Activated CD4-positive, alpha-beta T cell treated with anti-CD3 and anti-CD28 coated beads for 36 hours (primary cell): ENCODE measurements around the gene MED23. TPM values are rescaled to one million over a fixed set of nuclear protein-coding genes. Genes with fewer than 3 reads are reported as not detected.
"Not testable (repeated sequence)": the region's sequence is repeated elsewhere in the genome, so short reads cannot be mapped to it uniquely, and the experiment has no call there.

Source experiments
- ATAC-seq: fragments of 200-7000 bp; cut with Tn5 transposase; one replicate; pipeline ENCODE4 v1.10.0; 2021; ENCODE audit warnings: mild to moderate bottlenecking, moderate library complexity
- CTCF ChIA-PET: fragments of 350-600 bp; sonication (Branson Sonifier 250); formaldehyde crosslinking; loops from one replicate; lab custom pipeline; 2021; ENCODE audit warnings: antibody characterized with exemption; lab: Charles Lee
- POLR2A ChIA-PET: fragments of 350-600 bp; sonication (Branson Sonifier 250); formaldehyde crosslinking; loops from one replicate; lab custom pipeline; 2021; ENCODE audit warnings: antibody characterized with exemption, inconsistent platforms; lab: Charles Lee
- DNase-seq: peaks from one replicate; pipeline ENCODE4 v3.0.0-alpha.2; 2020
- H3K27ac Mint-ChIP-seq: one replicate; pipeline ENCODE4 v1.8.0; 2021; ENCODE audit warnings: mixed read lengths
- H3K27me3 Mint-ChIP-seq: one replicate; pipeline ENCODE4 v1.8.0; 2021; ENCODE audit warnings: mixed read lengths
- H3K36me3 Mint-ChIP-seq: one replicate; pipeline ENCODE4 v1.8.0; 2021; ENCODE audit warnings: low read depth, mixed read lengths
- H3K4me1 Mint-ChIP-seq: one replicate; pipeline ENCODE4 v1.8.0; 2021; ENCODE audit warnings: mixed read lengths
- H3K4me3 Mint-ChIP-seq: one replicate; pipeline ENCODE4 v1.8.0; 2021; ENCODE audit warnings: mild to moderate bottlenecking, moderate library complexity, mixed read lengths
- H3K9me3 Mint-ChIP-seq: one replicate; pipeline ENCODE4 v1.8.0; 2021; ENCODE audit warnings: low read depth, mixed read lengths
- intact Hi-C, 2 experiments: fragments of 100-400 bp; cut with DNase I in 1 of 2; cut with micrococcal nuclease in 1 of 2; formaldehyde crosslinking; loops; one replicate each; pipeline versions ENCODE4 v1.14.2 to v1.15.1; 2022 to 2024; cut with DNase I, micrococcal nuclease
- total RNA-seq, 2 experiments: library from RNA; stranded (reverse); gene quantifications; one replicate each; pipeline ENCODE4 v1.2.3, GENCODE V29; 2021

Gene MED23
- total RNA-seq, 2 experiments from 2014 or later: 23.9 to 26.0 TPM

DNA sequence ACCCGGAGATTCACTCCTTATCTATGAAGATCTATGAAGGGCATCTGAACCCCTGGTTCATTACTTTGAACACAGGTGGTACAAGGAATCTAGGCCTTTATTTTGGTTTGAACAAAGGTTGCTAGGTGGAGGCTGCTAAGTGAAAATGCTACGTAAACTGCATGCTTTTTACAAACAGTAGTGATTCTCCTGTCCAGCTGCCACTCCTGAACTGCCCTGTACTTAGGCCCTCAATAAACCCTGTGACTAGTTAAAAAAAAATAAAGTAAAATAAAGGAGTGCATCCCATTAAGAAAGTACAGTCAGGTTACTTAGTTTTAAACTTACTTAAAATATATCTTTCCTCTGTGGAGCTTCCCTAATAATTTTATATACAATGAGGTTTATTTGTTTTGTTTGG, 82.7 kb downstream of the MED23 start:
- DNase-seq (no peak), ATAC-seq (no peak)
- H3K4me3 Mint-ChIP-seq: no peak overlapping the region
- ChIA-PET CTCF (interaction anchor here (1.3 kb wide), 1 partner anchor 8 kb away, joined by 3 read pairs; no protein-coding TSS in a partner anchor), POLR2A (no interaction called here)
- intact Hi-C loops: no loop called here
- H3K27me3 Mint-ChIP-seq: no peaks in the 10 kb centered on the region
- H3K4me1 Mint-ChIP-seq: no peaks in the 10 kb centered on the region
- H3K27ac Mint-ChIP-seq: no peak overlapping the region
- no peaks in the 10 kb centered on the region for H3K36me3 Mint-ChIP-seq
- H3K9me3 Mint-ChIP-seq: no peaks in the 10 kb centered on the region

GRCh38 chr6:131538615-131539014, 89.4 kb downstream of the MED23 start:
- DNase-seq, H3K36me3 Mint-ChIP-seq, intact Hi-C loops, H3K27me3 Mint-ChIP-seq, H3K4me3 Mint-ChIP-seq, H3K27ac Mint-ChIP-seq, H3K9me3 Mint-ChIP-seq, ATAC-seq, POLR2A ChIA-PET, CTCF ChIA-PET, H3K4me1 Mint-ChIP-seq: not testable (repeated sequence)

DNA sequence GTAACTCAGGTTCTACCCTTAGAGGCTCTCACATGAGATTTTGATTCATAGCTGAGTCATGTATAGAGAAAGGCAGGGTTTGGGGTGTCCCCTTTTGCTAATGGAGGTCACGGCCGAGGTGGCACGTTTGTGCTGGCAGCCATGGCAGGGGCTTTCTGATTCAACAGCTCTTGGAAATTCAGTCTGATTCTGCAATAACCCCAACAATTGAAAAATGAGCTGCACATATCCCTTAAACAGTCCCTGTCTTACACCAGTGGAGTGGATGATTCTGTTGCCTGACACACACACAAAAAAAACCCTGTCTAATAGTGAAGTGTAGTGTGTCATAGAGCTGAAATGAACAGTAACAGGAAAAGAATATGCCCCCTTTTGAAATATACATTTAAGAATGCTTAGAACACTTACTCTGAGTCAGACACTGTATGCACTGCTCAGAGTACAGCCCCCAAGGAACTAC, 95.4 kb downstream of the MED23 start:
- H3K27me3 Mint-ChIP-seq: no peaks in the 10 kb centered on the region
- H3K27ac Mint-ChIP-seq: peak overlapping the region; percentile 81
- H3K36me3 Mint-ChIP-seq: no peaks in the 10 kb centered on the region
- no peaks in the 10 kb centered on the region for H3K9me3 Mint-ChIP-seq
- H3K4me3 Mint-ChIP-seq: no peak overlapping the region
- H3K4me1 Mint-ChIP-seq: peaks cover 51% of the 10 kb centered on the region
- ChIA-PET CTCF (interaction anchor here (0.6 to 3.7 kb wide), 18 partner anchors 8 to 1224 kb away, joined by 3 to 53 read pairs (median 4); partner anchors contain the start of gene MED23), POLR2A (interaction anchor here (0.6 to 1.2 kb wide), 7 partner anchors 13 to 839 kb away, joined by 3 to 5 read pairs (median 3); no protein-coding TSS in a partner anchor)
- intact Hi-C loops: loop anchor here (1.0 to 5.0 kb wide), 6 partner anchors 13 to 470 kb away; partner anchors contain the start of genes AKAP7 (in 1 of the 2) and EPB41L2 (in 1 of the 2)
- peak; percentile 94 for ATAC-seq
- peak; percentile 81 for DNase-seq

DNA sequence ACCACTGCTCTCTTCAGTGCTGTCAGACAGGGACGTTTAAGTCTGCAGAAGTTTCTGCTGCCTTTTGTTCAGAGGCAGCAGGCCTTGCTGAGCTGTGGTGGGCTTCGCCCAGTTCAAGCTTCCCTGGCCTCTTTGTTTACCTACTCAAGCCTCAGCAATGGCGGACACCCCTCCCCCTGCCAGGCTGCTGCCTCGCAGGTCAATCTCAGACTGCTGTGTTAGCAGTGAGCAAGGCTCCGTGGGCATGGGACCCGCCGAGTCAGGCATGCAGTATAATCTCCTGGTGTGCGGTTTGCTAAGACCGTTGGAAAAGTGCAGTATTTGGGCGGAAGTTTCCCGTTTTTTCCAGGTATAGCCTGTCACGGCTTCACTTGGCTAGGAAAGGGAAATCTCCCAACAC, 96.4 kb downstream of the MED23 start:
- H3K4me3 Mint-ChIP-seq, ATAC-seq, H3K9me3 Mint-ChIP-seq, H3K36me3 Mint-ChIP-seq, DNase-seq, POLR2A ChIA-PET, H3K27ac Mint-ChIP-seq, H3K27me3 Mint-ChIP-seq: not testable (repeated sequence)
- intact Hi-C loops: loop anchor here (1.0 to 5.0 kb wide), 5 partner anchors 12 to 469 kb away; partner anchors contain the start of genes AKAP7 (in 1 of the 2) and EPB41L2 (in 1 of the 2)
- CTCF ChIA-PET: interaction anchor here (1.1 to 3.7 kb wide), 4 partner anchors 12 to 647 kb away, joined by 5 to 53 read pairs (median 22); partner anchors contain the start of gene MED23
- H3K4me1 Mint-ChIP-seq: peaks cover 54% of the 10 kb centered on the region

GRCh38 chr6:131530936-131531335, 97.1 kb downstream of the MED23 start:
- ATAC-seq, H3K27ac Mint-ChIP-seq, POLR2A ChIA-PET, H3K4me3 Mint-ChIP-seq, H3K36me3 Mint-ChIP-seq, H3K9me3 Mint-ChIP-seq, DNase-seq, H3K27me3 Mint-ChIP-seq: not testable (repeated sequence)
- peaks cover 54% of the 10 kb centered on the region for H3K4me1 Mint-ChIP-seq
- intact Hi-C loops: loop anchor here in 1 of 2 experiments (5.0 kb wide), 1 partner anchor 394 kb away; the partner anchor contains the start of gene AKAP7
- CTCF ChIA-PET: interaction anchor here (1.0 to 1.2 kb wide), 3 partner anchors 11 to 347 kb away, joined by 3 to 5 read pairs (median 4); no protein-coding TSS in a partner anchor

DNA sequence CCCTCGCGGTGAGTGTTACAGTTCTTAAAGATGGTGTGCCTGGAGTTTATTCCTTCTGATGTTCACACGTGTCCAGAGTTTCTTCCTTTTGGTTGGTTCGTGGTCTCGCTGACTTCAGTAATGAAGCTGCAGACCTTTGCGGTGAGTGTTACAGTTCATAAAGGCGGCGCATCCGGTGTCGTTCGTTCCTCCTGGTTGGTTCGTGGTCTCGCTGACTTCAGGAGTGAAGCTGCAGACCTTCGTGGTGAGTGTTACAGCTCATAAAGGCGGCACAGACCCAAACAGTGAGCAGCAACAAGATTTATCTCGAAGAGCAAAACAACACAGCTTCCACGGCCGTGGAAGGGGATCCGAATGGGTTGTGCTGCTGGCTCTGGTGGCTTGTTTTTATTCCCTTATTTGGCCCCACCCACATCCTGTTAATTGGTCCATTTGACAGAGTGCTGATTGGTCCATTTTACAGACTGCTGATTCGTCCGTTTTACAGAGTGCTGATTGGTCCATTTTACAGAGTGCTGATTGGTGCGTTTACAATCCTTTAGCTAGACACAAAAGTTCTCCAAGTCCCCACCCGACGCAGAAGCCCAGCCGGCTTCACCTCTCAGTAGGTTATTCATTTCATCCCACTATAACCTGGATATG, 103.2 kb downstream of the MED23 start:
- Mint-ChIP-seq H3K4me3 (no peak overlapping the region), H3K36me3 (no peaks in the 10 kb centered on the region), H3K27ac (no peak overlapping the region), H3K4me1 (peaks cover 20% of the 10 kb centered on the region), H3K27me3 (no peaks in the 10 kb centered on the region), H3K9me3 (no peaks in the 10 kb centered on the region)
- DNase-seq (peak; percentile 18), ATAC-seq (no peak)
- ChIA-PET CTCF (interaction anchor here (0.9 to 1.8 kb wide), 3 partner anchors 9 to 640 kb away, joined by 3 to 15 read pairs (median 4); no protein-coding TSS in a partner anchor), POLR2A (no interaction called here)
- intact Hi-C loops: no loop called here

DNA sequence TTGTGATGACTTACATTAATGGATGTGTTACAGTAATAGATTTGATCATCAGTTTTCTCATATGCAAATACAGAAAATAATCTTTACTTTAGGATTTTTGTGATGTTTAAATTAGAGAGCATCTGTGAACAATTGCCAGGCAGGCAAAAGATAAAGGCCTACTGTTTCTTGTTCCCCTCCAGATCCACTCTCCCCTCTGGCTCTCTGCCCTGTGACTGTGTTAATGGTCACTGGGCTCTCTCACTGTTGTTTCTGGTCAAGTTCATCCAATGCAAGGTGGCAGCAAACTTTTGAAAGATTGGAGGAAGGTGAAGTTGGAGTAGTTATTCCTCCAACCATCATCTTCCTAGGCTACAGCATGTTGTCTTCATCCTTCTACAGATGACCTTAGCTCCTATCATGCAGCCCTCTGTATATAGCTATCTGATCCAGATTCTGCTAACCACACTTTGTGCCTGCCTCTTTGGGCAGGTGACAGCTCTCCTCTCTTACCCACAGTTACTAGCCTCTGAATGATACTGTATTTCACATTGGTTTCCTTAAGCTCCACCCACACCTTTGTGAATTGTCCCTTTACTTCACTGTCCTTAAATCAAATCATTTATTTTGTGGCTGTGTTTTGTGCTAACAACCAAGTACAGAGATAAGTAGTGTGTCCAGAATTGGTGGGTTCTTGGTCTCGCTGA, 103.9 kb downstream of the MED23 start:
- Mint-ChIP-seq H3K4me1 (peaks cover 15% of the 10 kb centered on the region), H3K27me3 (no peaks in the 10 kb centered on the region), H3K36me3 (no peaks in the 10 kb centered on the region), H3K9me3 (no peaks in the 10 kb centered on the region), H3K4me3 (no peak overlapping the region), H3K27ac (peak overlapping the region; percentile 39)
- ATAC-seq (no peak), DNase-seq (no peak)
- ChIA-PET POLR2A (no interaction called here), CTCF (interaction anchor here (0.9 to 1.8 kb wide), 2 partner anchors 10 to 105 kb away, joined by 3 to 15 read pairs; no protein-coding TSS in a partner anchor)
- intact Hi-C loops: no loop called here

Other genes with a start within 250 kb of the MED23 start
- gene ARG1, start 55.0 kb downstream of the MED23 start, total RNA-seq: not detected
- gene ENPP3, start 9.1 kb upstream of the MED23 start, total RNA-seq: under 1 TPM; 0.57 to 0.58 TPM
- not detected for gene OR2A4, start 73.2 kb upstream of the MED23 start, total RNA-seq
- under 1 TPM in 1 of 2 experiments, not detected in 1; 0.21 TPM for gene CTAGE9, start 82.8 kb upstream of the MED23 start, total RNA-seq
- gene ENPP1, start 179.8 kb upstream of the MED23 start, total RNA-seq: under 1 TPM; 0.23 to 0.42 TPM